ENCODE data around the gene TXNL4B.
"Not testable (repeated sequence)": the region's sequence is repeated elsewhere in the genome, so short reads cannot be mapped to it uniquely, and the experiment has no call there.

Gene TXNL4B

GRCh38 chr16:72111657-72112451 is 18.4 kb upstream of the TXNL4B start:
- no peak for DNase-seq

GRCh38 chr16:72110662-72111615 is 17.5 kb upstream of the TXNL4B start:
- no peak for DNase-seq

- DNase-seq: no peak
Measured at GRCh38 chr16:72109966-72110530, 16.6 kb upstream of the TXNL4B start.

DNA sequence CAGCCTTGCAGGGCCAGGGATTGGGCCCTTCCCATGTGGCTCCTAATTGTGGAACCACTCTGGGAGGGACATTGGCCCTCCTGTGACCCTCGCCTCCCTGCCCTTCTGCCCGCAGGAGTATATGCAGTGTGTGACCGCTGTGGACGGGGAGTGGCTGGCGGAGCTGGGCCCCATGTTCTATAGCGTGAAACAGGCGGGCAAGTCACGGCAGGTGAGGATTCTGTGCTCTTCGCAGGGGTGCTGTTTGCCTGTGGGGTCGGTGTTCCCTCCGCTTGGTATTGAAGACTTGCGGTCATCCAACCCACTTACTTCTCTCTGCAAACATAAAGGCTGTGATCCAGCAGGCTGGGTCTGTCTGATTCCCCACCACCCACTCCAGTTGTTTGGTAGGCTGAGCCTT is 15.9 kb upstream of the TXNL4B start:
- no peak for DNase-seq

DNA sequence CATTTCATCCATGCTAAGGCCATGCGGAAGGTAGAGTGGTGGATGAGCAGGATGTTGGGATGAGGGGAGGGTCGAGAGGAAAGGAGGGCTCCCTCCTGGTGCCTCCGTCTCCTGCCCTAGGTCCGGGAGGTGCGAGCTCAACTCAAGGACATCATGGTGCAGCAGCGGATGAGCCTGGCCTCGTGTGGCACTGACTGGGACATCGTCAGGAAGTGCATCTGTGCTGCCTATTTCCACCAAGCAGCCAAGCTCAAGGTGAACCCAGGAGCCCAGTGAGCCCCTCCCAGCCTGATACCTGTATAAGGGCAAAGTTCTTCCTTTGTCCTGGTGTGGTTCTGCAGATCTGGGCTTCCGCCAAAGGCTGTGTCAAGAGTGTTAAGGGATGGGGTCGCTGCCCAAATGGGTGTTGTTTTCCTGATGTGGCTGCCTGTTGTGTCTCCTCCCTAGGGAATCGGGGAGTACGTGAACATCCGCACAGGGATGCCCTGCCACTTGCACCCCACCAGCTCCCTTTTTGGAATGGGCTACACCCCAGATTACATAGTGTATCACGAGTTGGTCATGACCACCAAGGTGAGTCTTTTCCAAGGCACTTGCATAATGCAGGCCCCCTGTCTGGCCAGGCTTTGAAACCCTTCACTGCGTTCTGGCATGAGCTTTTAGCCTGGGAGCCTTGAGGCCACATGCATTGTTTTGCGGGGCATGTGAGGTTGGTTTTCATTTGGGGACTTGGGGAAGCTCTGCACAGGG is 15.1 kb upstream of the TXNL4B start:
- no peak for DNase-seq

GRCh38 chr16:72107371-72107770 is 14.0 kb upstream of the TXNL4B start:
- no peak for DNase-seq

GRCh38 chr16:72105978-72106377 is 12.6 kb upstream of the TXNL4B start:
- no peak for DNase-seq

GRCh38 chr16:72104905-72105304 is 11.5 kb upstream of the TXNL4B start:
- no peak for DNase-seq

DNA sequence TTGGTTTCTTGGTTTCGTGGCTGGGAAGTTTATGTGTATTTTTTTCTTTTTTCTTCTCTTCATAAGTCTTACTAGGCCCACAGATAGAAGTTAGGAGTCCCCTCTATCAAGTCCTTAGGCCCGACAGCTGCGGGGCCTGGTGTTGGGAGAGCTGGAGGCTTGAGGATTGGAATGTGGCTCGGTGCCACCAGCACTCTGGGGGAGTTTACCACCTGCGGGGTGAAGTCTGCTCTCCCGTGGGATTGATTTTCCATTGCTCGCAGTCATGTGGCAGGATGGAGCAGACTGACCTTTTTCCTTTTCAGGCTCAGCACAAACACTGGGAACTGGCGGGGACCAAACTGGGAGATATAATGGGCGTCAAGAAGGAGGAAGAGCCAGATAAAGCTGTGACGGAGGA is 7.8 kb upstream of the TXNL4B start:
- no peak for DNase-seq

- DNase-seq: peak; percentile 3 to 13
Measured at GRCh38 chr16:72099377-72099818, 6.0 kb upstream of the TXNL4B start.

GRCh38 chr16:72098936-72099335 is 5.5 kb upstream of the TXNL4B start:
- no peak for DNase-seq

GRCh38 chr16:72094266-72094610 is 818 bp upstream of the TXNL4B start:
- DNase-seq: no peak

DNA sequence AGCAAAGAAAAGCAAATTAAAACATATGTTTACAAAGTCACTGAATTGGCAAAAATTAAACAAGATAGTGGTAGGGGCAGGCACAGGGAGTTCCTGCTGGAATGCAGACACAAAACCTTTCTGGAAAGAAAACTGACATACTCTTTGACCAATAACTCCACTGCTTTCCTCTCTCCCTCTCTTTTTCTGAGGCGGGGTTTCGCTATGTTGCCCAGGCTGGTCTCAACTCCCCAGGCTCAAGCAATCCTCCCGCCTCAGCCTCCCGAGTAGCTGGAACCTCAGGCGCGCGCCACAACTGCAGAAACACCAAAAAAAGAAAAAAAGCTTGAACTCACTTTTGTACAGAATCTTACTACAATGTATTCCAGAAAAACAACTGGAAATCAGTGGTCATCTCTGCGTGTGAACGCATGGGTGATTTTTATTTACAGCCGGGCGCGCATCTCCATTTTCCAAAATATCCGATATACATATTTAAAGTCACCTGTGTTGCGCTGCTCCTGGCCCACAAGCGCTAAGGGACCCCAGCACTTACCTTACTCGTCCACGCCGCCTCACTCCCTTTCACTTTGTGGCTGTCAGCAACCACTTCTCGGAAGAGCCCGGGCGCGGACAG is 480 bp downstream of the TXNL4B start:
- DNase-seq: peak in 1 of 2 donors; percentile 17

GRCh38 chr16:72091217-72091616 is 2.2 kb downstream of the TXNL4B start:
- no peak for DNase-seq

- DNase-seq: no peak
Measured at GRCh38 chr16:72085002-72085401, 8.4 kb downstream of the TXNL4B start.

DNA sequence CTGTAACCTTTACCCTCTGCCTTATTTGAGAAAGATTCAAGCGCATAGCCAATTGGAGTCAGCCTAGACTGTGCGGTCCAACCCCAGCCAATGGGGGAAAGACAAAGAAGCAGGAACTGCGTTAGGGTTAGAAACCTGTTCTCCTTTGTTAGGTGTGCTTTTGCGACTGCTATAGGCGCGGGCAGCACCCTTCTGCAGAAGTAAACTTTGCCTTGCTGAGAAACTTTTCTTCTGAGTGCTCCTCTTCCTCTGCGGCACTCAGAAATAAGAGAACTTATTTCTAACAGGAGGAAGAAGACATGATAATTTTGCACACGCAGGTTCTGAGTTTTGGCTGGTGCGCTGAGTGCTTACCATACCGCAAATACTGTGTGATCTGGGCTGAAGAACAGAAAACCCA is 9.0 kb downstream of the TXNL4B start:
- no peak for DNase-seq

- no peak for DNase-seq
Measured at GRCh38 chr16:72083778-72084404, 9.5 kb downstream of the TXNL4B start.

- not testable (repeated sequence) for DNase-seq
Measured at GRCh38 chr16:72076991-72077706, 16.3 kb downstream of the TXNL4B start.

DNA sequence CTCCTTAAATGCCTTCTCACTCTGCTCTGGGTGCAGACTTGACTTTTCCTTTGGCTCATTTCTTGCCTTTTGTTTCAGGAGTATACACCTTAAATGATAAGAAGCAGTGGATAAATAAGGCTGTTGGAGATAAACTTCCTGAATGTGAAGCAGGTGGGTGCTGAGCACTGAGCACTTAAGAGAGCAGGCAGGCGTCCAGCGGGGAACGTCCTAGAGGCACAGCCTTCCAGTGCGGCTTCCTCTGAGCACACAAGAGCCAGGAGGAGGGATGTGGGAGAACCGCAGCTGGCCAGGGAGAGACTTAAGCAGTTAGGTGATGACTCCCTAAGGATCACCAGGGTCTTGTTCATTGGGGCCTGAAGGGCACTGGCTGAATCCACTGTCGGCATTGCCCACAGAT is 18.4 kb downstream of the TXNL4B start:
- not testable (repeated sequence) for DNase-seq

DNA sequence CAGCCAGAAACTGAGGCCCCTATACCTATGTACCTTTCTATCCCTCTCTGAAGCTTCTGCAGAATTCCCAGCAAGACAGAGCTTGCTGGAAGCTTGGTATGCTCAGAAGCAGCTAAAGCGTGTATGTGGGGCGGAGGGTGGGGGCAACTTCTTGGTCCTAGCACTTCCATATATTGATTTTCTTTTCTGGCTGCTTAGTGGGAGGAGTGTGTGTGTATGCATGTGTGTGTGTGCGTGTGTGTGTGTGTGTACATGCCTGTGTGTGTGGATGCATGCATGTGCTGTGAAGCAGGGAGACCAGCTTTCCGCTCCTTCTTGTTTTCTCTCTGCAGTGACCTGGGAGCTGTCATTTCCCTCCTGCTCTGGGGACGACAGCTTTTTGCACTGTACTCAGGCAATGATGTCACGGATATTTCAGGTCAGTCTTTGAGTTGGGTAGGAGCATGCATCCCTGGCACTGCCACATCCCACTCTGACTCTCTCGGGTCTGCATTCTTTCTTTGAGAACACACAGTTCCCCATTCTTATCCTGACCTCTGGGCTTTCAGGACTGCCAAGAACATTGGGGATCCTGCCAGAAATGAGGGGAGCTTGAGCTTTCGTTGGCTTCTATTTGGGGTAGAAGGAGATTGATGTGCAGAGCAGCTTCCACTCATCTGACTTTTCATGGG is 19.7 kb downstream of the TXNL4B start:
- DNase-seq: peak; percentile 12 to 61

Data from hippocampal formation (tissue), 2 donors.